Adrenal gland (tissue), 12 donors: ENCODE data around the gene UBE2D2. TPM values are rescaled to one million over a fixed set of nuclear protein-coding genes. Genes with fewer than 3 reads are reported as not detected.
A peak's percentile ranks its signal among the peaks of the same experiment; 100 is the strongest.

Experiments
- DNase-seq, 7 donors: peaks; one replicate each; pipeline ENCODE4 v3.0.0-alpha.2; 2019 to 2020
- H3K27ac ChIP-seq, 5 donors: fragments of 200-600 bp; sonication (generic) in 4 of 5; 1 replicate in 3 of 5; 2 replicates in 2 of 5; pipeline versions ENCODE4 v1.5.1 to v1.8.0; 2016 to 2020; ENCODE audit warnings: mild to moderate bottlenecking in 1 of 5
- H3K27me3 ChIP-seq: fragments of 200-600 bp; 2 replicates; pipeline ENCODE4 v1.8.0; 2021
- H3K36me3 ChIP-seq, 2 donors: fragments of 200-600 bp; replicated peaks in 1 of 2; 1 replicate in 1 of 2; 2 replicates in 1 of 2; pipeline versions ENCODE4 v1.5.1 to v1.8.0; 2018 to 2022
- H3K4me1 ChIP-seq, 2 donors: fragments of 200-600 bp; replicated peaks in 1 of 2; 1 replicate in 1 of 2; 2 replicates in 1 of 2; pipeline versions ENCODE4 v1.5.1 to v1.8.0; 2018 to 2021
- H3K4me3 ChIP-seq, 4 donors: fragments of 200-600 bp; sonication (generic) in 3 of 4; one replicate each; pipeline ENCODE4 v1.5.1; 2016 to 2018
- H3K9me3 ChIP-seq, 3 donors: fragments of 200-600 bp; sonication (generic) in 1 of 3; replicated peaks in 1 of 3; 1 replicate in 2 of 3; 2 replicates in 1 of 3; pipeline versions ENCODE4 v1.5.1 to v1.8.0; 2016 to 2021
- CTCF ChIP-seq, 6 experiments: fragments of 450-650 bp in 4 of 6; fragments of 200-600 bp in 2 of 6; sonication (generic) in 1 of 6; IDR thresholded peaks; 1 replicate in 5 of 6; 2 replicates in 1 of 6; pipeline versions ENCODE4 v1.5.1 to v1.8.0; 2016 to 2021; ENCODE audit warnings: antibody characterized with exemption in 6 of 6, mild to moderate bottlenecking in 2 of 6, moderate library complexity in 1 of 6
- POLR2A ChIP-seq, 2 donors: fragments of 450-650 bp; IDR thresholded peaks; one replicate each; pipeline ENCODE4 v1.6.1; 2017; ENCODE audit warnings: antibody characterized with exemption in 2 of 2, mild to moderate bottlenecking in 2 of 2, moderate library complexity in 1 of 2
- WGBS, 4 donors: extraction: QIAGEN DNeasy Blood & Tissue Kit in 2 of 4; methylation state at CpG; one replicate each; pipeline versions ENCODE4 v1.1.5 to v1.1.7; 2013 to 2017; 5-methylcytosine and 5-hydroxymethylcytosine counted together
- intact Hi-C, 2 donors: fragments of 100-400 bp; cut with DNase I; formaldehyde crosslinking; loops; one replicate each; pipeline versions ENCODE4 v1.14.1 to v1.15.0; 2022 to 2023
- polyA plus RNA-seq, 3 donors: library from polyadenylated mRNA; stranded (reverse); fragments of 200-250 nt in 2 of 3; fragments of 350-450 nt in 1 of 3; fragmentation: Illumina TruSeq in 1 of 3; extraction: RNeasy Lipid Tissue Mini Kit (QIAGEN cat#74804) in 1 of 3; gene quantifications; one replicate each; pipeline ENCODE4 v1.2.3, GENCODE V29; 2013 to 2014
- total RNA-seq, 9 donors: library from RNA; depleted of rRNA in 4 of 9; stranded (reverse); fragments of >200 nt in 4 of 9; fragments of 120-200 nt in 1 of 9; fragmentation: NEBNext Ultra II Directional in 1 of 9; extraction: Animal tissue kit (Norgen Biotek cat#: 25700) in 1 of 9; gene quantifications; one replicate each; pipeline versions ENCODE4 v1.1.0 to v1.2.4, GENCODE V29; 2013 to 2023
- donor health status: healthy with polysubstance abuse.
- donor health status: Bipolar disorder and iron deficiency.
- donor health status: DM: yes; HTN: yes; CAD: no.
- donor health status: DM: no; HTN: no; CAD: no.
- donor health status: DM: no; HTN: no; CAD: no.
- donor health status: DM: yes; HTN: yes; CAD: no.

UBE2D2 gene
- total and polyA plus RNA-seq, 12 donors, result 43.5 to 189 (median 84.9) TPM

GRCh38 chr5:139636975-139637408 lies 75.9 kb downstream of the UBE2D2 start:
- 0 to 7% (median 6%) methylated on average over 1 to 6 of the region's 6 CpGs for WGBS, 4 donors
- Histone ChIP-seq H3K27me3 (no peaks in the 10 kb centered on the region), H3K9me3 (no peaks in the 10 kb centered on the region), H3K36me3 (no peaks in the 10 kb centered on the region), H3K4me3 (peak overlapping the region in 2 of 4 donors; percentile 35 to 38), H3K27ac (peak overlapping the region in 4 of 5 donors; percentile 37 to 85 (median 66)), H3K4me1 (peaks cover 14 to 35% of the 10 kb centered on the region in 2 donors)
- intact Hi-C loops, result loop anchor here (5.0 kb wide), 4 partner anchors 40 to 125 kb away; no protein-coding TSS in a partner anchor
- no peak for DNase-seq
- no peak for TF ChIP-seq CTCF (IDR thresholded peaks at IDR 0.05)
- TF ChIP-seq POLR2A (IDR thresholded peaks at IDR 0.05), result no peak

- Histone ChIP-seq H3K4me1 (peaks cover 14 to 35% of the 10 kb centered on the region in 2 donors), H3K27me3 (no peaks in the 10 kb centered on the region), H3K9me3 (no peaks in the 10 kb centered on the region), H3K27ac (peak overlapping the region in 4 of 5 donors; percentile 37 to 85 (median 66)), H3K4me3 (peak overlapping the region in 2 of 4 donors; percentile 35 to 38), H3K36me3 (no peaks in the 10 kb centered on the region)
- intact Hi-C loops, result loop anchor here (5.0 kb wide), 4 partner anchors 40 to 125 kb away; no protein-coding TSS in a partner anchor
- TF ChIP-seq CTCF (IDR thresholded peaks at IDR 0.05), result peak in 2 of 6 experiments; percentile 25 to 40
- TF ChIP-seq POLR2A (IDR thresholded peaks at IDR 0.05), result peak in 1 of 2 donors; percentile 74
- 7 to 15% (median 12%) methylated on average over 11 to 62 of the region's 62 CpGs for WGBS, 4 donors
- peak; percentile 79 to 90 (median 81) for DNase-seq
These were observed 76.4 kb downstream of the UBE2D2 start for GRCh38 chr5:139637438-139638089.

- Histone ChIP-seq H3K4me1 (peaks cover 14 to 35% of the 10 kb centered on the region in 2 donors), H3K27ac (peak overlapping the region in 4 of 5 donors; percentile 37 to 85 (median 66)), H3K36me3 (no peaks in the 10 kb centered on the region), H3K4me3 (peak overlapping the region in 1 of 4 donors; percentile 38), H3K27me3 (no peaks in the 10 kb centered on the region), H3K9me3 (no peaks in the 10 kb centered on the region)
- TF ChIP-seq CTCF (IDR thresholded peaks at IDR 0.05) (no peak), POLR2A (IDR thresholded peaks at IDR 0.05) (peak in 1 of 2 donors; percentile 11)
- intact Hi-C loops, result loop anchor here (5.0 kb wide), 4 partner anchors 39 to 124 kb away; no protein-coding TSS in a partner anchor
- 31 to 70% (median 42%) methylated on average over 6 to 23 of the region's 23 CpGs for WGBS, 4 donors
- peak; percentile 56 to 91 (median 69) for DNase-seq
These were observed 77.1 kb downstream of the UBE2D2 start for GRCh38 chr5:139638090-139638735.
